WTC11 (cell line): ENCODE results near the gene CELF2. TPM values are rescaled to one million over a fixed set of nuclear protein-coding genes. Genes with fewer than 3 reads are reported as not detected.

ENCODE experiments used
- ATAC-seq: fragments of 200-7000 bp; cut with Tn5 transposase; 2 replicates; pipeline ENCODE4 v1.10.0; 2021; ENCODE audit warnings: mild to moderate bottlenecking, moderate library complexity
- CTCF ChIA-PET: fragments of 300-600 bp; sonication (Branson Sonifier 250); formaldehyde crosslinking; loops from one replicate; lab custom pipeline; 2021; ENCODE audit warnings: antibody characterized with exemption; lab: Charles Lee
- POLR2A ChIA-PET: fragments of 350-600 bp; sonication (Branson Sonifier 250); formaldehyde crosslinking; loops from one replicate; lab custom pipeline; 2021; ENCODE audit warnings: antibody characterized with exemption; lab: Charles Lee
- DNase-seq: peaks from one replicate; pipeline ENCODE4 v3.0.0; 2021; ENCODE audit warnings: low spot score
- H3K27ac Mint-ChIP-seq: 2 replicates; pipeline ENCODE4 v1.8.0; 2021; ENCODE audit warnings: mixed read lengths
- H3K27me3 Mint-ChIP-seq: 2 replicates; pipeline ENCODE4 v1.8.0; 2021; ENCODE audit warnings: low read depth, mild to moderate bottlenecking, moderate library complexity, mixed read lengths
- H3K36me3 Mint-ChIP-seq: 2 replicates; pipeline ENCODE4 v1.8.0; 2021; ENCODE audit warnings: mixed read lengths
- H3K4me1 Mint-ChIP-seq: 2 replicates; pipeline ENCODE4 v1.8.0; 2022; ENCODE audit warnings: mixed read lengths
- H3K4me3 Mint-ChIP-seq: 2 replicates; pipeline ENCODE4 v1.8.0; 2021; ENCODE audit warnings: mild to moderate bottlenecking, moderate library complexity, mixed read lengths
- H3K9me3 Mint-ChIP-seq: 2 replicates; pipeline ENCODE4 v1.8.0; 2021; ENCODE audit warnings: mixed read lengths
- NFE2L1 ChIP-seq: sonication (generic); formaldehyde crosslinking; IDR thresholded peaks from 2 replicates; pipeline ENCODE4 v1.8.1; 2023; ENCODE audit warnings: missing genetic modification reagents
- ZNF219 ChIP-seq: sonication (generic); formaldehyde crosslinking; IDR thresholded peaks from 2 replicates; pipeline ENCODE4 v1.8.0; 2023; ENCODE audit warnings: missing genetic modification reagents, mild to moderate bottlenecking, borderline replicate concordance
- ZNF317 ChIP-seq: sonication (generic); formaldehyde crosslinking; IDR thresholded peaks from 2 replicates; pipeline ENCODE4 v1.8.1; 2023; ENCODE audit warnings: low read depth, mild to moderate bottlenecking, moderate library complexity, missing genetic modification reagents, borderline replicate concordance
- ZNF512 ChIP-seq: sonication (generic); formaldehyde crosslinking; IDR thresholded peaks from 2 replicates; pipeline ENCODE4 v1.8.1; 2022; ENCODE audit warnings: missing genetic modification reagents, borderline replicate concordance
- ZSCAN18 ChIP-seq: fragments of 250-450 bp; sonication (Bioruptor Pico); IDR thresholded peaks from 2 replicates; pipeline ENCODE4 v2.1.2; 2022; ENCODE audit warnings: mild to moderate bottlenecking, moderate library complexity
- total RNA-seq: library from RNA; stranded (reverse); gene quantifications from 3 replicates; pipeline ENCODE4 v1.2.3, GENCODE V29; 2021
- TF ChIP-seq, protein P1 (sequence below): sonication (generic); formaldehyde crosslinking; IDR thresholded peaks from 2 replicates; pipeline ENCODE4 v1.8.0; 2023; ENCODE audit warnings: missing genetic modification reagents, mild to moderate bottlenecking, borderline replicate concordance
- TF ChIP-seq, protein P2 (sequence below): sonication (generic); formaldehyde crosslinking; IDR thresholded peaks from 2 replicates; pipeline ENCODE4 v1.8.1; 2023; ENCODE audit warnings: mild to moderate bottlenecking, missing genetic modification reagents
- TF ChIP-seq, protein P3 (sequence below): fragments of 200-600 bp; IDR thresholded peaks from 2 replicates; pipeline ENCODE4 v1.8.0; 2022; ENCODE audit warnings: antibody characterized with exemption
- TF ChIP-seq, protein P4 (sequence below): sonication (generic); formaldehyde crosslinking; IDR thresholded peaks from 2 replicates; pipeline ENCODE4 v1.8.1; 2023; ENCODE audit warnings: mild to moderate bottlenecking, missing genetic modification reagents

The CELF2 gene
- total RNA-seq, 1 experiment from 2014 or later, result 24.6 TPM

DNA sequence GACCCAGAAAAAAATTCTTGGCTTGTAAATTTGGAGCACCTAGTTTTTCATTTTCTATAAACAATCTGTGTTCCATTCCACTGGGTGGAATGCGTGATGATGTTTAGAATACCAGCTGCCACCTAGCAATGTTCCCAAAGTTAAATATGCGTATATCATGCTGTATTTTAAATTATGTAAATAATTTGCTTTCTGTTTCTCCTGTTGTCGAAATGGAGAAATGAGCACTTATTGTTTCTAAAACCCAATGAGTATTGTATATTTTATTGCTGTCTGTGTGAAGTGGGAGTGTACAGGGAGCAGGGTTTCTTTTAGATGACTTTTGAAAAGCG is 49.4 kb upstream of the CELF2 start (continued):
- TF ChIP-seq ZNF512 (CRISPR knock-in tag), result no peak
- no peak for TF ChIP-seq ZNF219 (CRISPR knock-in tag)
- TF ChIP-seq, protein P1, sequence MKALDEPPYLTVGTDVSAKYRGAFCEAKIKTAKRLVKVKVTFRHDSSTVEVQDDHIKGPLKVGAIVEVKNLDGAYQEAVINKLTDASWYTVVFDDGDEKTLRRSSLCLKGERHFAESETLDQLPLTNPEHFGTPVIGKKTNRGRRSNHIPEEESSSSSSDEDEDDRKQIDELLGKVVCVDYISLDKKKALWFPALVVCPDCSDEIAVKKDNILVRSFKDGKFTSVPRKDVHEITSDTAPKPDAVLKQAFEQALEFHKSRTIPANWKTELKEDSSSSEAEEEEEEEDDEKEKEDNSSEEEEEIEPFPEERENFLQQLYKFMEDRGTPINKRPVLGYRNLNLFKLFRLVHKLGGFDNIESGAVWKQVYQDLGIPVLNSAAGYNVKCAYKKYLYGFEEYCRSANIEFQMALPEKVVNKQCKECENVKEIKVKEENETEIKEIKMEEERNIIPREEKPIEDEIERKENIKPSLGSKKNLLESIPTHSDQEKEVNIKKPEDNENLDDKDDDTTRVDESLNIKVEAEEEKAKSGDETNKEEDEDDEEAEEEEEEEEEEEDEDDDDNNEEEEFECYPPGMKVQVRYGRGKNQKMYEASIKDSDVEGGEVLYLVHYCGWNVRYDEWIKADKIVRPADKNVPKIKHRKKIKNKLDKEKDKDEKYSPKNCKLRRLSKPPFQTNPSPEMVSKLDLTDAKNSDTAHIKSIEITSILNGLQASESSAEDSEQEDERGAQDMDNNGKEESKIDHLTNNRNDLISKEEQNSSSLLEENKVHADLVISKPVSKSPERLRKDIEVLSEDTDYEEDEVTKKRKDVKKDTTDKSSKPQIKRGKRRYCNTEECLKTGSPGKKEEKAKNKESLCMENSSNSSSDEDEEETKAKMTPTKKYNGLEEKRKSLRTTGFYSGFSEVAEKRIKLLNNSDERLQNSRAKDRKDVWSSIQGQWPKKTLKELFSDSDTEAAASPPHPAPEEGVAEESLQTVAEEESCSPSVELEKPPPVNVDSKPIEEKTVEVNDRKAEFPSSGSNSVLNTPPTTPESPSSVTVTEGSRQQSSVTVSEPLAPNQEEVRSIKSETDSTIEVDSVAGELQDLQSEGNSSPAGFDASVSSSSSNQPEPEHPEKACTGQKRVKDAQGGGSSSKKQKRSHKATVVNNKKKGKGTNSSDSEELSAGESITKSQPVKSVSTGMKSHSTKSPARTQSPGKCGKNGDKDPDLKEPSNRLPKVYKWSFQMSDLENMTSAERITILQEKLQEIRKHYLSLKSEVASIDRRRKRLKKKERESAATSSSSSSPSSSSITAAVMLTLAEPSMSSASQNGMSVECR, result no peak
- TF ChIP-seq, protein P2, sequence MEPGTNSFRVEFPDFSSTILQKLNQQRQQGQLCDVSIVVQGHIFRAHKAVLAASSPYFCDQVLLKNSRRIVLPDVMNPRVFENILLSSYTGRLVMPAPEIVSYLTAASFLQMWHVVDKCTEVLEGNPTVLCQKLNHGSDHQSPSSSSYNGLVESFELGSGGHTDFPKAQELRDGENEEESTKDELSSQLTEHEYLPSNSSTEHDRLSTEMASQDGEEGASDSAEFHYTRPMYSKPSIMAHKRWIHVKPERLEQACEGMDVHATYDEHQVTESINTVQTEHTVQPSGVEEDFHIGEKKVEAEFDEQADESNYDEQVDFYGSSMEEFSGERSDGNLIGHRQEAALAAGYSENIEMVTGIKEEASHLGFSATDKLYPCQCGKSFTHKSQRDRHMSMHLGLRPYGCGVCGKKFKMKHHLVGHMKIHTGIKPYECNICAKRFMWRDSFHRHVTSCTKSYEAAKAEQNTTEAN (CRISPR knock-in tag), result no peak

DNA sequence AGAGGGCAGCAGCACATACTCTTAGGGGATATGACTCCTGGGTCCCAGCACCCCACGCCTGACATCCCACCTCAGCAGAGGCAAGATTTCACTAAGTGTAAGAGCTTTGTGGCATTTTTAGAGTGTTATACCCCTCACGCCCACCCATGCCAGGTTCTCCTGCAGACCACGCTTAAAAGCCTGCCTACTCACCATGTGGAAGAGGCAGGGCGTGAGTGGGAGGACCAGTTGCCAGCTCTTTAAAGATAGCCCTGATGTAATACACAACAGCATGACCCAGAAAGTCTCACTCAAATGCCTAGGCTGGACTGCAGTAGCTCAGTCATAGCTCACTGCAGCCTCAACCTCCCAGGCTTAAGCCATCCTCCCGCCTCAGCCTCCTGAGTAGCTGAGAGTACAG is 44.4 kb upstream of the CELF2 start:
- no peak for TF ChIP-seq NFE2L1 (CRISPR knock-in tag)
- TF ChIP-seq, protein P3, sequence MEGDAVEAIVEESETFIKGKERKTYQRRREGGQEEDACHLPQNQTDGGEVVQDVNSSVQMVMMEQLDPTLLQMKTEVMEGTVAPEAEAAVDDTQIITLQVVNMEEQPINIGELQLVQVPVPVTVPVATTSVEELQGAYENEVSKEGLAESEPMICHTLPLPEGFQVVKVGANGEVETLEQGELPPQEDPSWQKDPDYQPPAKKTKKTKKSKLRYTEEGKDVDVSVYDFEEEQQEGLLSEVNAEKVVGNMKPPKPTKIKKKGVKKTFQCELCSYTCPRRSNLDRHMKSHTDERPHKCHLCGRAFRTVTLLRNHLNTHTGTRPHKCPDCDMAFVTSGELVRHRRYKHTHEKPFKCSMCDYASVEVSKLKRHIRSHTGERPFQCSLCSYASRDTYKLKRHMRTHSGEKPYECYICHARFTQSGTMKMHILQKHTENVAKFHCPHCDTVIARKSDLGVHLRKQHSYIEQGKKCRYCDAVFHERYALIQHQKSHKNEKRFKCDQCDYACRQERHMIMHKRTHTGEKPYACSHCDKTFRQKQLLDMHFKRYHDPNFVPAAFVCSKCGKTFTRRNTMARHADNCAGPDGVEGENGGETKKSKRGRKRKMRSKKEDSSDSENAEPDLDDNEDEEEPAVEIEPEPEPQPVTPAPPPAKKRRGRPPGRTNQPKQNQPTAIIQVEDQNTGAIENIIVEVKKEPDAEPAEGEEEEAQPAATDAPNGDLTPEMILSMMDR, result no peak
- TF ChIP-seq, protein P4, sequence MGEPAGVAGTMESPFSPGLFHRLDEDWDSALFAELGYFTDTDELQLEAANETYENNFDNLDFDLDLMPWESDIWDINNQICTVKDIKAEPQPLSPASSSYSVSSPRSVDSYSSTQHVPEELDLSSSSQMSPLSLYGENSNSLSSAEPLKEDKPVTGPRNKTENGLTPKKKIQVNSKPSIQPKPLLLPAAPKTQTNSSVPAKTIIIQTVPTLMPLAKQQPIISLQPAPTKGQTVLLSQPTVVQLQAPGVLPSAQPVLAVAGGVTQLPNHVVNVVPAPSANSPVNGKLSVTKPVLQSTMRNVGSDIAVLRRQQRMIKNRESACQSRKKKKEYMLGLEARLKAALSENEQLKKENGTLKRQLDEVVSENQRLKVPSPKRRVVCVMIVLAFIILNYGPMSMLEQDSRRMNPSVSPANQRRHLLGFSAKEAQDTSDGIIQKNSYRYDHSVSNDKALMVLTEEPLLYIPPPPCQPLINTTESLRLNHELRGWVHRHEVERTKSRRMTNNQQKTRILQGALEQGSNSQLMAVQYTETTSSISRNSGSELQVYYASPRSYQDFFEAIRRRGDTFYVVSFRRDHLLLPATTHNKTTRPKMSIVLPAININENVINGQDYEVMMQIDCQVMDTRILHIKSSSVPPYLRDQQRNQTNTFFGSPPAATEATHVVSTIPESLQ (CRISPR knock-in tag), result no peak
- TF ChIP-seq, all 79 proteins: peak for 0
- DNase-seq (no peak), ATAC-seq (no peak)
- Mint-ChIP-seq H3K27ac (no peak overlapping the region), H3K36me3 (peaks cover 3% of the 10 kb centered on the region), H3K4me1 (no peaks in the 10 kb centered on the region), H3K4me3 (no peak overlapping the region), H3K9me3 (peaks cover 11% of the 10 kb centered on the region), H3K27me3 (no peaks in the 10 kb centered on the region; the same call in 1 of the 2 replicates)
- ChIA-PET CTCF (no interaction called here), POLR2A (no interaction called here)

GRCh38 chr10:10975647-10976046 is 42.0 kb upstream of the CELF2 start:
- DNase-seq (no peak), ATAC-seq (no peak)
- TF ChIP-seq ZNF317 (0 out of 2 replicates have a peak, but pooled peaks have one; percentile 53), ZSCAN18 (CRISPR knock-in tag) (no peak)
- POLR2A ChIA-PET, result no interaction called here
- H3K4me3 Mint-ChIP-seq, result no peak overlapping the region
- H3K27me3 Mint-ChIP-seq, result no peaks in the 10 kb centered on the region; the same call in 1 of the 2 replicates
- no peak overlapping the region for H3K27ac Mint-ChIP-seq
- CTCF ChIA-PET, result no interaction called here
- H3K36me3 Mint-ChIP-seq, result peaks cover 3% of the 10 kb centered on the region
- peaks cover 11% of the 10 kb centered on the region for H3K9me3 Mint-ChIP-seq
- H3K4me1 Mint-ChIP-seq, result no peaks in the 10 kb centered on the region
